Fibroblast of villous mesenchyme (primary cell): Measurements from ENCODE around the gene ADAMTSL1. TPM values are rescaled to one million over a fixed set of nuclear protein-coding genes. Genes with fewer than 3 reads are reported as not detected.
A peak's percentile ranks its signal among the peaks of the same experiment; 100 is the strongest.

Experiments used
- DNase-seq: peaks from one replicate; pipeline ENCODE4 v3.0.0-alpha.2; 2010; ENCODE audit warnings: low read depth
- H3K4me3 ChIP-seq: 2 replicates; pipeline ENCODE4 v1.5.1; 2011; ENCODE audit warnings: low read depth, mild to moderate bottlenecking, low read length
- total RNA-seq: library from RNA; depleted of rRNA; stranded (reverse); fragments of >200 nt; gene quantifications from 2 replicates; pipeline ENCODE4 v1.2.3, GENCODE V29; 2012
- TF ChIP-seq, protein P1 (sequence below): IDR thresholded peaks from 2 replicates; pipeline ENCODE4 v1.5.1; 2012; ENCODE audit warnings: low read depth, mild to moderate bottlenecking, low read length; ENCODE audit not compliant: insufficient read depth

Gene ADAMTSL1
- total RNA-seq, 1 donor, result 3.0 TPM

DNA sequence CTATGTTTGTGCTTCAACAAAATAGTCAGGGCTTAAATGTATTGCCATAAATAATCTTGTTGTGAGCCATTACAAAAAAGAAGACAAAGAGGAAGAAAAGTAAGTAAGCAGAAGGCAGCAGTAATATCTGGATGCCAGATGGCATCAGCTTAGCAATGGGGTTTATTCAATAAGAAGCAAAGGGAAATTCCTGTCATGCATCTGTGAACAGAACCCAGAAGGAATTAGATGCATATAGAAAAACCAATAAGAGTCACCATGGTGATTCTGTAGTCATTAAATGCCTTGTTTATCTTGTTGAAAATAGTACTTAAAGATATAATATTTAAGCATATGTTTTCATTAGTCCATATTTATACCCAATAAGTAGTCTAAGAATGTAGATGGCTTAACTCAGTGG is 216.0 kb downstream of the ADAMTSL1 start:
- H3K4me3 ChIP-seq, result no peak overlapping the region
- DNase-seq, result no peak
- TF ChIP-seq, protein P1, sequence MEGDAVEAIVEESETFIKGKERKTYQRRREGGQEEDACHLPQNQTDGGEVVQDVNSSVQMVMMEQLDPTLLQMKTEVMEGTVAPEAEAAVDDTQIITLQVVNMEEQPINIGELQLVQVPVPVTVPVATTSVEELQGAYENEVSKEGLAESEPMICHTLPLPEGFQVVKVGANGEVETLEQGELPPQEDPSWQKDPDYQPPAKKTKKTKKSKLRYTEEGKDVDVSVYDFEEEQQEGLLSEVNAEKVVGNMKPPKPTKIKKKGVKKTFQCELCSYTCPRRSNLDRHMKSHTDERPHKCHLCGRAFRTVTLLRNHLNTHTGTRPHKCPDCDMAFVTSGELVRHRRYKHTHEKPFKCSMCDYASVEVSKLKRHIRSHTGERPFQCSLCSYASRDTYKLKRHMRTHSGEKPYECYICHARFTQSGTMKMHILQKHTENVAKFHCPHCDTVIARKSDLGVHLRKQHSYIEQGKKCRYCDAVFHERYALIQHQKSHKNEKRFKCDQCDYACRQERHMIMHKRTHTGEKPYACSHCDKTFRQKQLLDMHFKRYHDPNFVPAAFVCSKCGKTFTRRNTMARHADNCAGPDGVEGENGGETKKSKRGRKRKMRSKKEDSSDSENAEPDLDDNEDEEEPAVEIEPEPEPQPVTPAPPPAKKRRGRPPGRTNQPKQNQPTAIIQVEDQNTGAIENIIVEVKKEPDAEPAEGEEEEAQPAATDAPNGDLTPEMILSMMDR, result no peak

DNA sequence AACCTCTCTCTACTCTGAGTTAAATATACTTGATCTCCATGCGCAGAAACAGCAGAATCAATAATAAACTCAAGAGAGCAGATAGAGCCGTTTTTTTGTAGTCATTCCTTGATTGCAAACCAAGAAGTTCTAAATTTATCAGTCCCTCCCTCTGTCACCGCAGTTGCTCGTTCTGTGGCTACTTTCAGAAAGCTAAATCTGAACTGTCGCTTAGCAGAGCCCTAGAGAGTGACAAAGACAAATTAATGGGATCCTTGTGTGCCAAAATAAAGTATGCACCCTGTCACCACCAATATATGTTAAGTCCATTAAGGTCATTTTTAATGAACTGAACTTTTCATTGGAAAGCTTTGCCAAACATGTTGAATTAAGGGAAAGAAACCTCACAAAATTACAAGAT is 218.3 kb downstream of the ADAMTSL1 start:
- no peak for DNase-seq
- TF ChIP-seq, protein P1, result no peak
- H3K4me3 ChIP-seq, result no peak overlapping the region

GRCh38 chr9:18692962-18693361 is 219.0 kb downstream of the ADAMTSL1 start:
- TF ChIP-seq, protein P1, result no peak
- no peak overlapping the region for H3K4me3 ChIP-seq
- DNase-seq, result no peak

- TF ChIP-seq, protein P1, result no peak
- H3K4me3 ChIP-seq, result no peak overlapping the region
- no peak for DNase-seq
These were observed 221.2 kb downstream of the ADAMTSL1 start for GRCh38 chr9:18694959-18695668.

DNA sequence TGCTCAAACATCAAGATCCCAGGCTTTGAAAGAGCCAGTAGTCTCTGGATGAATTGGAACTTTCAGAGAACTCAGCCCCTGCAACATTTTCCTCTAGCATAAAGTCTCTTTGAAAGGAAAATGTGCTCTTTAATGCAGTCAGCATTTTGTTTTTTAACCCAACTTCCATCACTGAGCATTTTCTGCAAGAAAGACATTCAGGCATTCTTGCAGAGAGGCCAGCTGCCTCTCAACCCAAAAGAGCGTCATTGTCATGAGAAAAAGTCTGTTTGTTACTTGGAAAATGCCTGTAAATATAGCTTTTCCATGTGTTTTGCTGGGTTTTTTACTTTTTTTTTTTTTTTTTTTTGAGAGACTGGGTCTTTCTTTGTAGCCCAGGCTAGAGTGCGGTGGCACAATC is 225.0 kb downstream of the ADAMTSL1 start:
- no peak overlapping the region for H3K4me3 ChIP-seq
- TF ChIP-seq, protein P1, result no peak
- DNase-seq, result no peak

- DNase-seq, result peak; percentile 31
- TF ChIP-seq, protein P1, result no peak
- no peak overlapping the region for H3K4me3 ChIP-seq
These were observed 225.8 kb downstream of the ADAMTSL1 start for GRCh38 chr9:18699764-18700163.

GRCh38 chr9:18700714-18701113 is 226.8 kb downstream of the ADAMTSL1 start:
- TF ChIP-seq, protein P1, result no peak
- H3K4me3 ChIP-seq, result no peak overlapping the region
- no peak for DNase-seq
